Inflammatory macrophage treated with lipopolysaccharide for 4 hours (primary cell): ENCODE measurements around the gene BRD3OS.

Source experiments
- DNase-seq: peaks from one replicate; pipeline ENCODE4 v3.0.0-alpha.2; 2020

BRD3OS gene

DNA sequence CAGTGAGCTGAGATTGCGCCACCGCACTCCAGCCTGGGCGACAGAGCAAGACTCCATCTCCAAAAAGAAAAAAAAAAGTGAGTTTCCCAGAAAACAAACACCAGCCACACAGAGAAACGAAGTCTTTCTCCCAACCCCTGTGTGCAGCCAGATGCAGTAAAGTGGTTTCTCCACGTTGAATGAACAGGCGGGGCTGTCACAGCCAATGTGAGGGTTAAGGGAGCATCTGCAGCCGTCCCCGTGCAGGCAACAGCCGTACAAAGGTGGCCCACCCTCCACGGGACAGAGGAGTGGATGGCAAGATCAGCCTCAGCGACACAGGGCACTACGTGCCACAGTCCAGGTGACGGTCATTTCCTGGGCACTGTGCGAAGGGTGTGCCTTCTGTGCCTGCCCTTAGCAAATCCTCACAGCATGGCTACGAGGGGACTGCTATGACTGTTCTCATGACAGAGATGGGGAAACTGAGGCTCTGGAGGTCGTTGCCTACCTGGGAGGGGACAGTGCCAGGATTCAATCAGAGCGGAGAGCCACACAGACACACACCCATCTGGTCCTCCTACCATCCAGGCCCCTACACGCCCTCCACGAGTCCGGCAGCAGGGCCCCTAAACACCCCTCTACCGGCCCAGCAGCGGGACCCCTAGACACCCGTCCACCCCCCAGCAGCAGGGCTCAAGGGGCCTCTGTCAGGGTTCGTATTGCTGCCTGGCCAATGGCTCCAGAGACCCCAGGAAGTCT lies 35.5 kb upstream of the BRD3OS start:
- DNase-seq = no peak

DNA sequence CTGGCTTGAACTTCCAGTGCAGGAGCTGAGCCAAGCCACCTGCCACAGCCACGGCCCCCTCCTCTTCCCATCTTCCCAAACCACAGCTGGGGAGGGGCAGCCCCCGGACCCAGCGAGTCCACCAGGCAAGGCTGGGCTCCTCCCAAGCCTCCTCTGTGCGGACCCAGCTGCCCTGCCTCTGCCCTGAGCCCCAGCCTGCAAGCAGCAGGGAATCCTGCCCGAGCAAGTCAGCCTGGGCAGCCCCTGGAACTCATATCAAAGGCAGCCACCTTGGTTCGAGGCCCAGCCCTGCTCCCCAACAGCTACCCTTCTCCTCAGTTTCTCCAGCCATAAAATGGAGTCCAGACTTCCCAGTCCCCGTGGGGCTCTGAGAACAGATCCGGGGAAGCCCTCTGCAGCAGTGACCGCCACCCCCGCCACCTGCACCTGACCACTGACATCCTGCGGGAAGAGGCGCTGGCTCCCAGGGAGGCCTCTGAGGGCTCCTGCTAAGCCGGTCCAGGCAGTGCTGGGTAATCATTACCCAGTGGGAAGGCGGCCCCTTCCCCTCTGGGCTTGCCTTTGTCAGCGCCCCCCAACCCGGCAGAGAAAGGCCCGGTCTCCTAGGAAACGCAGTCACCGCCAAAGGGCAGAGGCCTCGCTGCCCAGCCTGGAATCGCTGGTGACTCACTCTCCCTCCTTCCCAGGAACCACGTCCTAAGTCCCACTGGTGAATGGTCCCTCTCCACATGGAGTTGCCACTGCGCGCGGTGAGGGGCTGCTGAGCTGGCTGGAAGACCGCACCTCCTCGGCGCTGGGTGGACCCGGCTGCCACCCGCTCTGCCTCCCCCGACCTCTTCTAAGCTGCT lies 34.7 kb upstream of the BRD3OS start:
- no peak for DNase-seq

DNA sequence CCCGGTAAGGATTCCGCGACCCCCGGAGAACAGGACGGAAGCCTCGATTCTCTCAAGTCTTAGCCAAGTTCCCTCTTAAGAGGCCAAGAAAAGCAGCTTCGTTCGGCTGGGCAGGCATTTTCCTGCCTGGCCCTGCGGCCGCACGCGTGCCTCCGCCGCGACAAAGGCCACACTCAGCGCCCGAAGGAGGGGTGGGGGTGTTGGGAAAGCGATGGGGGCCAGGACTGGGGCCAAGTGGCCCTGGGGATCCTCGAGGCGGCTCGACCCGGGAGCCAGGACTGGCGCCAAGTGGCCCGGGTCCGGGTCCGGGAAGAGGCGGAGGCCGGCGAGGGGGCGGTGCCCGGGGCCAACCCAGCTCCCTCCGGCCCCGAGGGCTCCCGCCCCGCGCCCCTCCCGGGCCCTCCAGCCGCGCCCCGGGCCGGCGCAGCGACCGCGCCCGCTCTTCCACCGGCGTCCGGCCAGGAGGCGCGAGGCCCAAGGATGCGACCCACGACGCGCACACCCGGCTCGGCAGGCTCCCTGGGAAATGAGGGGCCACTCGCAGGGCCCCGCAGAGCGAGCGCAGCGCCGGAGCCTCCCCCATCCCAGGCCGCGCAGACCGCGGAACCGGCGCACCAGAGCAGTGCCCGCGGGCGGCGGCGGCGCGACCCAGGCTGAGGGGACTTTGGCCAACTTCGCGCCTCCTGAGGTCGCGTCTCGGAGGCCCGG lies 33.9 kb upstream of the BRD3OS start:
- DNase-seq = peak; percentile 4

DNA sequence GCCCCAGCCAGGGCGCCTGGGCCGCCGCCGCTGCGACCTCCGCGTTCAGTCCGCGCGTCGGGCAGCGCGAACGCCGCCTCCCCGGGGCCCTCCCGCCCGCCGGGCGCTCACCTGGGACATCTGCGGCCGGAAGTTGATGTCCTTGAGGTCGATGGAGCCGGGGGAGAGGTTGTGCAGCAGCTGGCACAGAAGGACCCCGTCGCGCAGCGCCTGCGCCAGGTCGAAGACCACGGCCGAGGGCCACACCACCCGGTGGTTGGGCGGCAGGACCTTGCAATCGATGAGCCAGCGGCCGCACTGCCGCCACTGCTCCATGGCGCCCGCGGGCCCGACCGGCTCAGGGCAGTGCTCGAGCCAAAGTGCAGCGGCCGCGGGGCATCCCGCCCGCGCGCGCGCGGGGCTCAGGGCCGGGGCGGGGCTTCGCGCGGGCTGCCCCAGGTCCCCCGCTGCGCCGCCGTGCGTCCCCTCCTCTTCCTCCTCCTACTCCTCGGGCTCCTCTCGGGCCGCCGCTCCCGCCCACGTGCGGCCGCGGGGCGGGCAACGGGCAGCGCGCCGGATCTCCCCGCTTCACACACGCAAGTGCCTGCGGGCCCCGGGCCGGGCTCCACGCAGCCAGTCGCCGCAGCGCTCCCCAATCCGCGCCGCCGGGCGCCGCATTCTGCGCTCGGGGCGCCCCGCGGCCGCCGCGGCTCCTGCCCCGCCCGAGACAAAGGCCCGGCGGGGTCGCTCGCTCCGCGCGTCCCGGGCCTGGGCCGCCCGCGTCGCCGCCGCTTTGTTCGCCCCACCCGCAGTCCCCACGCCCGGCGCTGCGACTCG lies 33.1 kb upstream of the BRD3OS start, which contains the start of gene VAV2:
VAV2 (minus strand) TSS at position 361 of the 816 bp plus-strand sequence; CDS start at position 315, 46 bp downstream.
- peak; percentile 55 for DNase-seq

DNA sequence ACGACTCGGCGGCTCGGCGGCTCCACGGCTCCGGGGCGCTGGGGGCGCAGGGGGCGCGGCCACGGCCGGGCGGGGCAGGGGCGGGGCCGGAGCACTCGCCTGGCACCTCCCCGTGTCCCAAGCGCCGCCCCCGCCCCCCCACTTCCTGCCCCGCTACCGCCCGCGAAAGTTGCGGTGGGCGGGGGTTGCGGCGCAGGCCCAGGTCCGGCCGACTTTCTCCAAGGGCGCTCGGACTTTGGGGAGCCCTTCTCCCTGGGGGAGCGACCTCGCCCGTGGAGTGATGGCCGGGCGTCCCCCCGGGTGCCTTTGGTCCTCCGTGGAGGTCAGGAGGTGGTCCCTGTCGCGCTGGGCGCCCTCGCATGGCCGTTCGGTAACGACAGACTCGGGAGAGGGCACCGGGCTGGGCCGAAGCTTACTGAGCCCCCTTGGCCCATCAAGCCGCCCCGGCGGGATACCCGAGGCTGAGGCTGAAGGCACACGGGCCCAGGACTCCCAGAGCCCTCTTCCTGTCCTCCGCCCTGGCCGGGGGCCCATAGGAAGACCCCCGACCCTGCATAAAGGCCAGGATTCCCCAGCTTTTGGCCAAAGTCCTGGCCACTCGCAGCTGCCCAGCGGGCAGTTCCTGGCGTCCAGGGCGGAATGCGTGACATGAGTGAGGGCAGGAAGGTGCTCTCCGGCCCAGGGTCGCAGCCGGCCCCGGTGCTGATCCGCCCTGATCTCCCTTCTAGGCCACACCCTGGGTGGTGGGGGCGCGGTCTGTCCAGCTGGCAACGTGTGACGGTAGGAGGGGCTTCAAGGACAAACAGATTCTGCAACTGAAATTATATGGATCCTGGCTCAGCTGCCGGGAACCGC lies 32.3 kb upstream of the BRD3OS start:
- DNase-seq = peak; percentile 80

DNA sequence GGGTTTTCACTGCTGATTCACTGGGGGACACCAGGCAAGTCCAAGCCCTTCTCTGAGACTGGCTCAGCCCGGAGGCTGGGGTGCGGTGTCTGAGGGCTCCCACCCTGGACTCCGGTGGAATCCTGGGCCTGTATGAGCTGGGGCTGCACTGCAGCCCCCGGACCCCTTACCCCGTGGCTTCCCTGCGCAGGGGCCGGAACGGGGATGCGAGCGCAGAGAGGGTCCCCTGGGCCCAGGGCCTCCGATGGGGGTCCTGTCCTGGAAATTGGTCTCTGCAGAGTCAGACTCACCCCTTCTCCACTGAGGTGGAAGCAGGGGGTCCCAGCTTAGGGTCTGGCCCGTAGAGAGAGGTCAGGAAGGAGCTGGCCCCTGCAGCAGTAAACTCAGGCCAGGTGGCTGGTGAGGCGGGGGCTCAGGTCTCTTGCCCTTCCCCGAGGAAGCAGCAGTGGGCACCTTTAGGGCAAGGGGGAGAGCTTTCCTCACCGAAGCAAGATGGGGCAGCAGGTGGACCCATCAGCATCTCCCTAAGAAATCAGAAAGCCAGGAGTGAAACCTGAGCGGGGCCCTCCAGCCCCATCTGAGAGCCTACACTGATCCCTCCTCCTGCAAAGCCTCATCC lies 31.5 kb upstream of the BRD3OS start:
- DNase-seq = no peak

DNA sequence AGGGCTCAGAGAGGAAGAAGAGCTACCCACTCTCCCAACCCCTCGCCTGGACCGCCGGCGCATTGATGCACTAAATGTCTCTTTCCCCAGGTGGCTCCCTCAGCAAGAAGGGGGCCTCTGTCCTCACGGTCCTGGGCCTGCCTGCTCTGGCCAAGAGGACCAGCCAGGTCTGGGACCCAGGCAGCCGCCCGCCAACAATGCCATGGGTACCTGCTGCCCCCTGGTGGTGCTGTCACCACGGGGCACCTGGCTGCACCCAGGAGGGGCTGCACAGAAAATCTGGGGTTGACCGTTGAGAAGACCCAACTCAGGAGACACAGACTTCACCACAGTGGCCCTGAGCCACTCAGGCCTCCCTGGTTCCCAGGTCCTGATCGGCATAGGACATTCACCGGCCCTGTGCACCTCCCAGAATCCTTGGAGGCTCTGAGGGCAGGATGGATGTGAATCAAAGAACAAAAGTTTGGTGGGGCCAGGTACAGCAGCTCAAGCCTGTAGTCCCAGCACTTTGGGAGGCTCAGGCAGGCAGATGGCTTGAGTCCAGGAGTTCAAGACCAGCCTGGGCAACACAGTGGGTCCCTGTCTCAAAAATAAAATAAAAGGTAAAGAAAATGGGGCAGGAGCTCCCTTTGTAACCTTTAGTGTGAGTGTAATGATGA lies 30.8 kb upstream of the BRD3OS start:
- DNase-seq = peak; percentile 60

DNA sequence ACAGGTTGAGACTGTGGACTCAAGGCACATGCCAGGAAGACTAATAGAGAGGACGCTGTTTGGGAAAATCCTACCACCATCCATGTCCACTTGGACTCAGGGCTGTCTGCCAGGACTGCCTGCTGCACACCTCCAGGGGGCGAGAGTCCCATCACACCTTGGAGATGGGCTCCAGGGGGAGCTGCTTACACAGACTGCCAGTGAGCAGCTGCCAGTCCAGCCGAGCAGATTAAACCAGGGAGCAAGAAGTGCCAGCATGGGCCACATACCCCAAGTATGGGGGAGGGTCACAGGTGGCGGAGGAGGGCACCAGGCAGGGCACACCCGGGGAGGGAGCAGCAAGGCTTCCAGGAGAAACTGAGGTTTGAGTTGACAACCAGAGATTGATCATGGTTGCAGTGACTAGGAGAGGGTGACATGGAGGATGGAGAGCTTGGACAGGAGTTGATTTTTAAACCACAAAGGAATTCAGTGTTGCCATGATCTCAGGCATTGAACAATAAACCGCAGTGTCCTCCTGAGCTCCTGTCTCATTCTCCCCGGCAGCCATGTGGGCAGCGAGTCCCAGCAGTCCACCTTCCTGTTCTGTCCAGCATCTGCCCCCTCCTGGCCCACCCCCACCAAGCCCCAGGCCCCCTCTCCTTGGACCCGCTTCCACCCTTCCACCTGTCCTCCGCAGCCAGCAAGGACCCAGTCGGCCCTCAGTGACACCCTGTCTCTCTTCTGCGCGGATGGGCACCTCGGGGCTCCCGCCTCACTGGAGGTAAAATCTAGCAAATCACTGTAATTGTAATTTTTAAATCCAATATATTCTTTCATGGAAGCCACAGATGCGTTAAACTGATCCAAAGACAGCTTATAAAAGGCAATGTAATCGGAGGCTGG lies 30.0 kb upstream of the BRD3OS start:
- peak; percentile 11 for DNase-seq

DNA sequence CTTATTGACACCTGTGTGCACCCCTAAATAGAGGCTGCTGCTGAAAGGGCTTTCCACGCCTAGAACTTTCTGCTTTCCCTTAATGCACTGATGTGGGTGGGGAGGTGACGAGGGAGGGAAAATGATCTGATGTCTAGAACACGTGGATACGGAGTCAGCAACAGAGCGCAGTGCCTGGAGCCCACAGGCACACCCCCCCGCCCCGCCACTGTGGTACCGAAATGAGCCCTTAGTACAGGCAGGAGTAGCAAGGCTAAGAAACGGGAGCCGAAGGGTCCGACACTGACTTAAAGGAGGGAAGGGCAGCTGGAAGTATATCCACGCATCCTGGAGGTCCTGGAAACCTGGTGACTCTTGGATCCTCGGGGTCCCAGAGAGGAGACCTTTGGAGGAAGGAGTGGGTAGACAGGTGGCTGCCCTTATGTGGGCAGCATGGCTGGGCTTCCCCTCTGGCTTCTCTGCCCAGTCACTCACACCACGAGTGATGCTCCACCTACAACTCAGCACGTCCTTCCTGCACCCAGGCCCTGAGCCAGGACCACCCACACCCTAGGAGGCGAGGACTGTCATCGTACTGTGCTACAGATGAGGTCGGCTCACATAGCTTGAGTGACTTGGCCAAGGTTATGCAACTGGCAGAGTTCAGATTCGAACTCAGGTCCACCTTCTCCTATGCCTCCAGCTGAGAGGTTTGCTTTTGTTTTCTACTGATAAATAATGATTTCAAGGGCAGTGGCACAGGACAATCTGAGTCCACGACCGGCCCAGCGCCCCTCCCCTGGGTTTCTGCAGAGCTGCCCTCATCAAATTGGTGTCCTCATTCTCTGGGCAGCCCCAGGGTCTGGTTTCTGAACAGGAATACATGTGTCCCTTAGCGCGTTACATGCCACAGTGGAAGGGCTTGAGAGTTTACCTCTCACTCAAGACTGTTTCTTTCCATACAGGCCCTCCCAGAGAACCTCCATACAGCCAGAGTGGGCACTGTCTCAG lies 28.5 kb upstream of the BRD3OS start:
- DNase-seq = peak; percentile 12

DNA sequence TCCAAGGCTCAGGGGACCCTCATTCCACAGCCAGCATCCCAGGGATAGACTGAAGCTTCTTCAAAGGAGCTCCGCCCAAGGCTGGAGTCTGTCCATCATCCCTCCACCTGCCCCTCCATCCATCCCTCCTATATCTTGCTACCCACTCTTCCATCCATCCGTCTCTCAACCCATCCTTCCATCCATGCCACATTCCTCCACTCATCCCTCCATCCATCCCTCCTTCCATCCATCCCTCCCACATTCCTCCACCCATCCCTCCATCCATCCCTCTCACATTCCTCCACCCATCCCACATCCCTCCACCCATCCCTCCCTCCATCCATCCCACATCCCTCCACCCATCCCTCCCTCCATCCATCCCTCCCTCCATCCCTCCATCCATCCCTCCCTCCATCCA lies 27.7 kb upstream of the BRD3OS start:
- no peak for DNase-seq

DNA sequence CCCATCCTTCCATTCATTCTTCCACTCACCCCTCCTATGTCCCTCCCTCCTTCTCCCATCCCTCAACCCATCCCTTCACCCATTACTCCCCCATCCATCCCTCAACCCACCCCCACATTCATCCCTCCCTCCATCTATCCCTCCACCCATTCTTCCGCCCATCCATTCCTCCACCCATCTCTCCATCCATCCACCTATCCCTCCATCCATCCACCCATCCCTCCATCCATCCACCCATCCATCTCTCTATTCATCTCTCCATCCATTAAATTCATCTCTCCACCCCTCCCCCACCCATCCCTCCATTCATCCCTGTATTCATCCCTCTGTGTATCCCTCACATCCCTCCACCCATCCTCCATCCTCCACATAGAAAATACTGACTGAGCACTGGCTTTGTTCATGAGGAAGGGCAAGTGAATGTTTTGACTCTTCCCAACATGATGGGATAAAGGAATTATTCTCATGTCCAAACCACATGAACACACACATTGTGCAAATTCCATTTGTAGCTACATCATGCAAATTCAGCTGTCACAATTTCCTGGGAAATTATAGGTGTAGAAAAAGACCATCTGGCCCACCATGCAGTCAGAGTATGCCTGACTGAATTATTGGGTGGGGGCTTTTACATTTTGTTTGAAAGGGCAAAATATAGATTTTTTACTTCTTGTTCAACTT lies 26.2 kb upstream of the BRD3OS start:
- DNase-seq = no peak

DNA sequence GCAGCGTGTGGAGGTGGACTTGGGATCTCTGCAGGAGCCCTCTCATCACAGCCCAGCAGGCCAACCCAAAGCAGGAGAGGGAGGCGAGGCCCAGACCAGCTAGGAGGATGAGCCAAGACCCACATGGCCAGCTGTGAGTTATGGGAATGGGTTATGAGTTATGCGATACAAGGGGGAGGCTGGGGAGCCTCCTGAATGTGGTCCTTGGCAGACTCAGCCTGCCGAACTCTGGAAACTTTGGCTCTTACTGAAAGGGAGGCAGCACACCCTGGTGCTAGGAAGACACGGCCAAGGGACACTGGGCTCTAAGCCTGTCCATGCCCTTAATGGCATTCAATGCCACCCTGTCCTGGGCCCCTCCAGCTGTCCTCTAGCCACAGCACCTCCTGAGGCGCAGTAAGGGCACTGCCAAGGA lies 25.4 kb upstream of the BRD3OS start:
- no peak for DNase-seq

DNA sequence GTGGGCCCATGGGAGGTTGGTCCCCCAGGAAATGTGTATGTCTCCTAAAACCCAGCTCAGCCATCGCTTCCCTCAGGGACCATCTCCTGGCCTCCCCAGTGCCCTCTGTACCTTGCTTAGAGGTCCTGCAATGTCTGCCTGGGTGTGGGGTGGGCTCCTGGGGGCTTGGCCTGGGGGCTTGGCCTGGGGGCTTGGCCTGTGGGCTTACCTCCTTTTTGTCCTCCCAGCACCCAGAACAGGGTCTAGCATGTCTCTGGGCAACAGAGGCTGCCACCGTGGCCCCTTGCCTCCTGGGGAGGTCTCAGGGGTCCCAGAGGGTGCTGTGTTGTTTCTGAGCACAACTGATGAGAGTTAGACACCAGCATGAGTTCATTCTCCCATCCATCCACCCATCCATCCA lies 22.5 kb upstream of the BRD3OS start:
- DNase-seq = no peak

DNA sequence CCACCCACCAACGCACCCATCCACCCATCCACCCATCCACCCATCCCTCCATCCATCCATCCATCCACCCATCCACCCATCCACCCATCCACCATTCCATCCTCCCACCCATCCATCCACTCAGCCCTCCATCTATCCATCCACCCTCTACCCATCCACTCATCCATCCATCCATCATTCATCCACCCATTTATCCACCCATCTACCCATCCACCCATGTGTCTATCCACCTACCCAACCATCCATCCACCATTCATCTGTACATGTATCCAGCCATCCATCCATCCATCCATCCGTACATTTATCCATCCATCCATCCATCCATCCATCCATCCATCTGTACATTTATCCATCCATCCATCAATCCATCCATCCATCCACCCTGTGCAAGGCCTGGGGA lies 22.0 kb upstream of the BRD3OS start:
- no peak for DNase-seq

DNA sequence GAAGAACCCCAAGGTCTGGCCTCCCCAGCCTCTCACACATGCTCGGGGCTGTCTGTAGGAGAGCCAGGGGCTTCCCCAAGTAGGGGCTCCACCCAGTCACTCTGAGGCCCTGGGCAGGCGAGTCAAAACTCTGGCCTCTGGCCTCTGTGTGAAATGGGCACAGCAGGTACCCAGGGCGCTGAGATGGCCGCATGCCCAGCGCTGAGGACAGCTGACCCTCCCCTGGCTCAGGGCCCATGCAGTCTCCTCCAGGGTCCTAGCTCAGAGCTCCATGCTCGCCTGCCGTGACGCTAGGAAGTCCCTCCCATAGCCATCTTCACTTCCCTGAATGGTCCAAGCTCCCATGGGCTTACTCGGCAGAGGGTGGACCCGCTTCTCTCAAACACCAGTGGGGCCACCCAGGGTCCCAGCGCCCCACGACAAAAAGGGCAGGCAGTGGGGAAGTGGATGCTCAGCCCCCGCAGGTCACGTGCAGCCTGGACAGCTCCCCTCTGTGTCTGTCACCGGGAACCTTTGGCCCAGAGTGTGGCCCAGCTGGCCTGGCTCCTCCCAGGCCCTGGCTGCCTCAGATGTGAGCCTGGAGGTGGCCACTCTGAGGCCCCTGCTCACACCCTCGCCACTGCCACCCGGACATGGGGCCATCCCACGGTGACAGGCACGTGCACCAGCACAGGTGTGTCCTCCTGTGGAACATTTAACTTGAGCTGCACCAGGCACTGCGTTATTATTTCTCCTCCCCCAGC lies 21.0 kb upstream of the BRD3OS start:
- DNase-seq = no peak

DNA sequence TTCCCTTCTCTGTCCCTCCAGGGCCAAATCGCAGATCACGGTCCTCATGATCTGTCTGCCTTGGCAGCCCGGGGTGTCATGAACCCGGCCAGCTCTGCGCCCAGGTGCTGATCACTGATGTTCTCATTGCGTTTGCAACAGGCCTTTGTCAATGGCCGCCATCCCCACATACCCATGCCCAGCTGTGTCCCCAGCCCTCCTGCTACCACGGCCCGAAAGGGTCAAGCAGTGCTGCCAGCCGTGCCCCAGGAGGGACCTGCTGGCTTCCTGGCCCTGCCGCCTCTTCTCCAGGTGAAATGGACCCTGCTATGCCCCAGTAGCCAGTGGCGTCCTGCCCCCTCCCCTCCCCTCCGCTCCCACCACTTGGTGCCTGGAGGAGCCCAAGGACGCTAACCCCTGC lies 20.4 kb upstream of the BRD3OS start:
- DNase-seq = no peak

DNA sequence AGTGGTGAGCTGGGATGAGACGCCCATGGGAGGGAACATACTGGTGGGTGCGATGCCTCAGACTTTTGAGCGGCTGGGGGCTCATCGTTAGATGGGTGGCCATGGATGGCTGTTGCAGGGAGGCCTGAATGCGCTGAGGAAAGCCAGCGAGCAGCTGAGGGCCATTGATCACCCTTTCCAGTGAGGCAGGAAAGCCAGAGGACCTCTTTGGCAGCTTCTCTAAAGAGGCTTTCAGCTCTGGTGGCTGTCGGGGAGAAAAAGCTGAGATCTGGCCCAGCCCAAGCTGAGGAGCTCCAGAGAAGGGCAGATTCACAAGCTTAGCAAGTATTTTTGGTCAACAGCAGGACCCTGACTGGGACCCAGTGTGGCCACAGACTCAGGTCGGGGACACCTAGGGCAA lies 19.9 kb upstream of the BRD3OS start:
- no peak for DNase-seq
